GM18951 (cell line): ENCODE results near the gene FLT1.

Experiments
- POLR2A ChIP-seq: IDR thresholded peaks from 4 replicates; pipeline ENCODE4 v1.6.1; 2011; ENCODE audit warnings: mild to moderate bottlenecking; ENCODE audit not compliant: insufficient read length, insufficient read depth; ENCODE audit errors: extremely low read depth
- in situ Hi-C: fragments of 300-500 bp; cut with MboI; formaldehyde crosslinking; loops from one replicate; pipeline ENCODE4 v1.12.0; 2022; ENCODE audit warnings: low sequenced_read_pairs, mixed read lengths, inconsistent platforms; ENCODE audit not compliant: unreplicated experiment

FLT1 gene, protein sequence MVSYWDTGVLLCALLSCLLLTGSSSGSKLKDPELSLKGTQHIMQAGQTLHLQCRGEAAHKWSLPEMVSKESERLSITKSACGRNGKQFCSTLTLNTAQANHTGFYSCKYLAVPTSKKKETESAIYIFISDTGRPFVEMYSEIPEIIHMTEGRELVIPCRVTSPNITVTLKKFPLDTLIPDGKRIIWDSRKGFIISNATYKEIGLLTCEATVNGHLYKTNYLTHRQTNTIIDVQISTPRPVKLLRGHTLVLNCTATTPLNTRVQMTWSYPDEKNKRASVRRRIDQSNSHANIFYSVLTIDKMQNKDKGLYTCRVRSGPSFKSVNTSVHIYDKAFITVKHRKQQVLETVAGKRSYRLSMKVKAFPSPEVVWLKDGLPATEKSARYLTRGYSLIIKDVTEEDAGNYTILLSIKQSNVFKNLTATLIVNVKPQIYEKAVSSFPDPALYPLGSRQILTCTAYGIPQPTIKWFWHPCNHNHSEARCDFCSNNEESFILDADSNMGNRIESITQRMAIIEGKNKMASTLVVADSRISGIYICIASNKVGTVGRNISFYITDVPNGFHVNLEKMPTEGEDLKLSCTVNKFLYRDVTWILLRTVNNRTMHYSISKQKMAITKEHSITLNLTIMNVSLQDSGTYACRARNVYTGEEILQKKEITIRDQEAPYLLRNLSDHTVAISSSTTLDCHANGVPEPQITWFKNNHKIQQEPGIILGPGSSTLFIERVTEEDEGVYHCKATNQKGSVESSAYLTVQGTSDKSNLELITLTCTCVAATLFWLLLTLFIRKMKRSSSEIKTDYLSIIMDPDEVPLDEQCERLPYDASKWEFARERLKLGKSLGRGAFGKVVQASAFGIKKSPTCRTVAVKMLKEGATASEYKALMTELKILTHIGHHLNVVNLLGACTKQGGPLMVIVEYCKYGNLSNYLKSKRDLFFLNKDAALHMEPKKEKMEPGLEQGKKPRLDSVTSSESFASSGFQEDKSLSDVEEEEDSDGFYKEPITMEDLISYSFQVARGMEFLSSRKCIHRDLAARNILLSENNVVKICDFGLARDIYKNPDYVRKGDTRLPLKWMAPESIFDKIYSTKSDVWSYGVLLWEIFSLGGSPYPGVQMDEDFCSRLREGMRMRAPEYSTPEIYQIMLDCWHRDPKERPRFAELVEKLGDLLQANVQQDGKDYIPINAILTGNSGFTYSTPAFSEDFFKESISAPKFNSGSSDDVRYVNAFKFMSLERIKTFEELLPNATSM (N-terminal part only)

GRCh38 chr13:28494778-28495537 lies at the start of gene FLT1:
Gene FLT1 (minus strand): TSS chr13:28495128. CDS start chr13:28494843, 285 bp downstream.
- TF ChIP-seq POLR2A: peak; percentile 76
- in situ Hi-C loops: no loop called here

DNA sequence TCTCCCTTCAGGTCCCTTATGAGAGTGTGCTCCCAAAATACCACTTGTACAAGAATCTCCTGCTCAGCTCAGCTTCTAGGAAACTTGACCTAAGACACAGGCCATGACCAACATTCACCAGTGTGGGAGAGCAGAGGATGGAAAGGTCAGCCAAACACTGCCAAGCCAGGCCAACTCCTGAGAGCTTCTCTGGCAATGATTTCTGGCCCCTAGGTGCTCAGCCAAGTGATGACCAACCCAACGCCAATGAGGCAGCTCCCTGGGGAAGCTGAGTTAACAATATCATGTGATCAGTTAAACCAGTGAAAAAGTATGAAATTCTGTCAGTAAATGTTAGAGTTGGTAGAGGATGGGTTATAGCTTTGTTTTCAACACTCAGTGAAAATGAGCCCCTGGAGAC lies 49.1 kb upstream of the FLT1 start:
- in situ Hi-C loops: no loop called here
- TF ChIP-seq POLR2A: no peak

DNA sequence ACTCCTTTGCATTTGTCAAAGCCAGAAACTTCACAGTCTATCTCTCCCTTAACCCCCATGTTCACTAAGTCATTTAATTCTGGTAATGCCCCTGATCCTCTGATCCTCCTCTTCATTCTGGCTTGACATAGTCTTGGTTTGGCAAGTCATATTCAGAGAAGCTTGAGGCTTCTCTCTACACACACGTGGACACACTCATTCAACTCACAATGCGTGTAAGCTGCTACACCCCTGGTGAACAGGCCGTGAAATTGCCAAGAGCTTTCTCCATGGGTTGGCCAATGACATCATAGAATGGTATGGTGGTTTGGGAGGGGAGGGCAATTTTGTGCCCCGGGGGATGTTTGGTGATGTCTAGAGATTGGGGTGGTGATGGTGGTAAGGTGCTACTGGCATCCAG lies 47.9 kb upstream of the FLT1 start:
- TF ChIP-seq POLR2A: no peak
- in situ Hi-C loops: no loop called here

- TF ChIP-seq POLR2A: no peak
- in situ Hi-C loops: no loop called here
Observed at GRCh38 chr13:28541966-28542365, 47.0 kb upstream of the FLT1 start.

GRCh38 chr13:28540612-28541011 lies 45.7 kb upstream of the FLT1 start:
- TF ChIP-seq POLR2A: no peak

GRCh38 chr13:28539625-28540286 lies 44.8 kb upstream of the FLT1 start:
- no peak for TF ChIP-seq POLR2A
- in situ Hi-C loops: no loop called here

More at GRCh38 chr13:28540612-28541011, 45.7 kb upstream of the FLT1 start:
- in situ Hi-C loops: no loop called here

GRCh38 chr13:28538932-28539331 lies 44.0 kb upstream of the FLT1 start:
- in situ Hi-C loops: no loop called here
- no peak for TF ChIP-seq POLR2A

GRCh38 chr13:28537171-28537570 lies 42.2 kb upstream of the FLT1 start:
- TF ChIP-seq POLR2A: no peak
- in situ Hi-C loops: no loop called here

GRCh38 chr13:28536371-28536770 lies 41.4 kb upstream of the FLT1 start:
- no peak for TF ChIP-seq POLR2A
- in situ Hi-C loops: no loop called here

- in situ Hi-C loops: no loop called here
- TF ChIP-seq POLR2A: no peak
Observed at GRCh38 chr13:28535734-28536133, 40.8 kb upstream of the FLT1 start.

- in situ Hi-C loops: no loop called here
- no peak for TF ChIP-seq POLR2A
Observed at GRCh38 chr13:28534801-28535200, 39.9 kb upstream of the FLT1 start.

GRCh38 chr13:28534210-28534609 lies 39.3 kb upstream of the FLT1 start:
- in situ Hi-C loops: no loop called here

More at GRCh38 chr13:28534210-28534609, 39.3 kb upstream of the FLT1 start:
- TF ChIP-seq POLR2A: no peak
